ENCODE data around the gene FGF10.

The FGF10 gene

GRCh38 chr5:44389090-44389822, at the start of gene FGF10:
Gene FGF10, minus strand, starts transcription at chr5:44389420. Its CDS starts 738 bp downstream, at chr5:44388682.
- DNase-seq: no peak

DNA sequence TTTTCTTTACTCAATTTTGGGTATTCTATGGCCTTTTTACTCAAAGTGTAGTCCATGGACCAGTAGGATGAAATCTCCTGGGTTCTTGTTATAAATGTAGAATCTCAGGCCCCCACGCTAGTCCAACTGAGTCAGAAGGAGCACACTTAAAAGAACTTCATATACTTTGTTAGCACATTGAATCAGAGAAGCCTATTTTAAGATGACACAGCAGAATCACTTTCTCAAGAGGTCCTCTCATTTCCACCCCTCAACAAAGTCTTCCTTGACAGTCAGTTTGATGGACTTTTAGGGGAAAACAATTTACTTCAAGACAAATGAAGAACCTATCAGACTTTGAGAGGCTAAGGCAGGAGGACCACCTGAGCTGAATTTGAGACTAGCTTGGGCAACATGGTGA, 37.7 kb upstream of the FGF10 start:
- no peak for DNase-seq

GRCh38 chr5:44412286-44412685, 23.1 kb upstream of the FGF10 start:
- DNase-seq: no peak

DNA sequence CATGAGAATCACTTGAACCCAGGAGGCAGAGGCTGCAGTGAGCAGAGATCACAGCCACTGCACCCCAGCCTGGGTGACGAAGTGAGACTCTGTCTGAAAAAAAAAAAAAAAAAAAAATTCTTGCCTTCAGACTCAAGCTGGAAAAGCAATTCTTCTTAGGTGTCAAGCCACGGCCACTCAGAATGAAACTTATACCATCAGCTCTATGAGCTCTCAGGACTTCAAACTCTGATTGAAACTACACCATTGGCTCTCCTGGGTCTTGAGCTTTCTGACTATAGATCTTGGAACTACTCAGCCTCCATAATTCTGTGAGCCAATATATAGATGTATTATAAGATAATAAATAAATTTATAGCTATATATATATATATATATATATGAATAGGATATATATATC, 12.9 kb upstream of the FGF10 start:
- no peak for DNase-seq

DNA sequence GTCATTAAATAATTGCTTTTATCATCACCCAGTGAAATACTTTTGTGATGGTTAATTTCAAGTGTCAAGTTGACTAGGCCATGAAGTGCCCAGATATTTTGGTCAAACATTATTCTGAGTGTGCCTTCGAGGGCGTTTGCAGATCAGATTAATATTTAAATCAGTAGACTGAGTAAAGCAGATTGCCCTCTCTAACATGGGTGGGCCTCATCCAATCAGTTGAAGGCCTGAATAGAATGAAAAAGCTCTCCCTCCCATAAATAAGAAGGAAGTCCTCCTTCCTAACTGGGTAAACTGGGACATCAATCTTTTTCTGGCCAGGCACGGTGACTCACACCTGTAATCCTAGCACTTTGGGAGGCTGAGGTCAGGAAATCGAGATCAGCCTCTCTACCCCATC, 12.4 kb upstream of the FGF10 start:
- DNase-seq: no peak

DNA sequence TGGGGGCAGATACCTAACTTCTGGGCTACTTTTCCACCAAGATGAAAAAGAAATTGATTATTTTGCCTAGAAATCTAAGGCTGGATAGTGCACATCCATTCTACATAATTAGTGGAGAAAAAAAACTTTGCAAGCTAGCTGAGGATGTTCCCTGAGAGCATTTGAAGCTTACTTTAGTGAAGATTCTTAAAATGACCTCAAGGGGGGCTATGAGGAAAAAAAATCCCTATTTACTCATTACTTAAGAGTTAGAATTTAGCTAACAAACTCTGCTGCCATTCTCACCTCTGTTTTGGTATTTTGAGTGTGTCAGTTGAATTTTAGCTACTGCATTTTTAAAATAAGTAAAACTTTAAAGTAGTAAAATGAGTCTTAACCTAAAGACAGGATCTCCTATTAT, 9.2 kb upstream of the FGF10 start:
- no peak for DNase-seq

- no peak for DNase-seq
Observed at GRCh38 chr5:44396312-44396711, 7.1 kb upstream of the FGF10 start.

DNA sequence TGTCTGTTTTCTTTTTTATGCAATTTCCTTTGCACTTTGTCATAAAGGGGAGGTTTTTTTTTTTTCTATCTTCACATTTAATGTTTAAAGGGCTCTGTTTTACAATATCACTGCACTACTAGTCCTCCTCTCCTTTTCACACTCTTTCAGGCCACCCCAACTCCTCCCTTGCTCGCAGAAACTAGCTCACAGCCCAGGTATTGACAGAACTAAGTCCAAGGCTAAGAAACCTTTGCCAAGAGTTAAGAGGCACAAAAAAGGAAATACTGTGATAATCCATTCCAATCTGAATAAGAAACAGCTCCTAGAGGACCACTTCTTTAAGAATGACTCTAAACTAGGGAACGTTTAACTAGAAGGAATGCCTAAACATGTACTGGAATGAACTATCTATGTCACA, 1.1 kb upstream of the FGF10 start:
- no peak for DNase-seq

- DNase-seq: no peak
Observed at GRCh38 chr5:44389823-44390143, 563 bp upstream of the FGF10 start.

- DNase-seq: no peak
Observed at GRCh38 chr5:44388321-44389089, 715 bp downstream of the FGF10 start.

GRCh38 chr5:44387921-44388320, 1.3 kb downstream of the FGF10 start:
- DNase-seq: no peak

- DNase-seq: no peak
Observed at GRCh38 chr5:44387406-44387805, 1.8 kb downstream of the FGF10 start.

GRCh38 chr5:44385291-44385900, 3.8 kb downstream of the FGF10 start:
- DNase-seq: no peak

DNA sequence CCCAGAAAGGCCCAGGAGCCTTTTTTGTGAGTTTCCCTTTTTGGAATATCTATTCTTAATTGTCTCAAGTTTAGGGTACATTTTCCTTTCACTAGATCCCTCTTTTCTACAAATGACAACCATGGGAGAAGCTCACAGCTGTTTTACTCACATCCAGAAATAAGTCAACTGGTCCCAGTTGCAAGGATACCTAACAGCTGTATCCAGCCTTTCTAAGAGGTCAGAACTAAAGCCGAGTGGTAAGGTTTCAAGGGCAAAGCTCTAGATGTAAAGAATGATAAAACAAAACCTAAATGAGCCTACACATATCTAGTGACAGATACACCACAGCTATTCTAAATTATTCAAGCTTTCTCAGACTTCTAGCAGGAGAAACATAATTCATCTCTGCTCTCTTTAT, 4.4 kb downstream of the FGF10 start:
- DNase-seq: no peak

GRCh38 chr5:44382894-44383293, 6.3 kb downstream of the FGF10 start:
- no peak for DNase-seq

DNA sequence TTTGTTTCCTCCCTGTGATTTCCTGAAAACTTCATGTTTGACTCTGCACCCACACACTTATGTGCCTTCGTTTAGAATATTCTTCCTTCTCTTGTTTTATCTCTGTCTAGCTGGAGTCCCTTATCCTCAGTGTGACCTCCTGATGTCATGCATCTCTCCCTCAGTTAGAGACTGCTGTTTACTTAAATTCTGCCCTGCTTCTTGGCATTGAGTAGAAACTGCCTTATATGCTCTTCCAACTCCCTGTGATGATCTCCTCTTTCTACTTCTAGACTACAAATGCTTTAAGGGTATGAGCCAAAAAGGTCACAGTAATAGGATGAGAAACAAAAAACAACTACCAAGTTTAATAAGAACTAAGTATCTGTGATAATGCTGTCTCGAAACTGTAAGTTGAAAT, 12.2 kb downstream of the FGF10 start:
- DNase-seq: no peak

- DNase-seq: no peak
Observed at GRCh38 chr5:44372028-44372427, 17.2 kb downstream of the FGF10 start.

DNA sequence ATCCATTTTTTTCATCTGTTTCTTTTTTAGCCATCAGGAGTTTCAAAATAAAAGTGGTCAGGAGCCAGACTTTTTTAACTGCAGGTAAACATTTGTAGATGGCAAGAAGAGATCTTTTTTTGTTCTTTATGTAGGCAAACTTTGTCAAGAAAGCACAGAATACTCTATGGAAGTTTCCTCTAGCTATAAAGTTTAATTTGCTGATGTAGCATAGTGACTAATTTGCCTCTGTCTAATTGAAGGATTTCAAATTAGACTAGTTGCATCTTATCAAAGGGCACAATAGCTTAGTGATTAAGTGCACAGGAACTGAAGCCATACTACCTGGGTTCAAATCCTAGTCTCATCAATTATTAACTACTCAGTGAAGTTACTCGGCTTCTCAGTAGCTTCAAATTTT, 22.0 kb downstream of the FGF10 start:
- DNase-seq: no peak

DNA sequence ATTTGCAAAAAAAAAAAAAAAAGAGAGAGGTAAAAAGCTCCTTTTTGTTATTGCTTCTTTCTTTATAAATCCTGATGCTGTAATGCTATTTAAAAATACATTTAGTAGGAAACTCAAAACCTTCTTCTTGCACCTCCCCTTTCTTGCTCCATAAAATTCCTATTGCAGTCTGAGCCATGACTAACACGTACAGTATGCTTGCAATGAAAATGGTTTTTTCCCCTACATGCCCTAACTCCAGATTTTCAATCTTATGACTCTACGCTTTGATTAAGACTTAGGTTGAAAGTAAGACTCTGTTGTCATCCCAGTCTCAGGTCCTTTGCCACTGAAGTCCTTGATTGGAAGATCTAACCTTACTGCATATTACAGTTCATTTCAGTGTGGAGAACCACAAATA, 23.9 kb downstream of the FGF10 start:
- DNase-seq: no peak

GRCh38 chr5:44364097-44364496, 25.1 kb downstream of the FGF10 start:
- DNase-seq: no peak

DNA sequence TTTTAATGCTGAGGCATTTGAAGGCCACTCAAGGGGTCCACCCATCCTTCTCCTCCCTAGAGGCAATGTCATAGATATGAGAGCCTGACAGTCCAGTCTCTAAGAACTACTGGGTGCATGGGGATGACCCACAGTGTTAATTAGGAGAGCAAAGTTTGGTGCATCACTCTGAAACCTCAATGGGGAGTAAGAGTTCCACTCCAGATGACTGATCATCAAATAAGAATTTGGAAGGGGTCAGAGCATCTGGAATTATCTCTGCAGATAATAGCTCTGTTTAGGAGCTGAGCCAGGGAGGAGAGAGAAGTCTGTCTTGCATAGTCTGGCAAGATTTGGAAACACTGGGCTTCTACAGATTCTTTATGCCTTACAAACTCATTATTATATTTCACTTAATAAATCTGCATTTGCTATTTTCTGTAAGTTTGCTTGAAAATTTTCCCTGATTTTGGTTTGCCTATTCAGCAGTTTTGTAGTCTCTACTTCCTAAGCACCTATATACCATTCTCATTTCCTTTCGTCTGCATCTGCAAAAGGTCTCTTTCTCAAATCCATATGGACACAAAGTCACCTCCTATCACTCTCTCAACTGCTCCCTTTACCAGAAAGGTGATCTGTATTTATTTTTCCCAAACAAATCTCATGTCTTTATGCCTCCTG, 27.7 kb downstream of the FGF10 start:
- no peak for DNase-seq

GRCh38 chr5:44360919-44361318, 28.3 kb downstream of the FGF10 start:
- DNase-seq: no peak

GRCh38 chr5:44358421-44358820, 30.8 kb downstream of the FGF10 start:
- DNase-seq: no peak

DNA sequence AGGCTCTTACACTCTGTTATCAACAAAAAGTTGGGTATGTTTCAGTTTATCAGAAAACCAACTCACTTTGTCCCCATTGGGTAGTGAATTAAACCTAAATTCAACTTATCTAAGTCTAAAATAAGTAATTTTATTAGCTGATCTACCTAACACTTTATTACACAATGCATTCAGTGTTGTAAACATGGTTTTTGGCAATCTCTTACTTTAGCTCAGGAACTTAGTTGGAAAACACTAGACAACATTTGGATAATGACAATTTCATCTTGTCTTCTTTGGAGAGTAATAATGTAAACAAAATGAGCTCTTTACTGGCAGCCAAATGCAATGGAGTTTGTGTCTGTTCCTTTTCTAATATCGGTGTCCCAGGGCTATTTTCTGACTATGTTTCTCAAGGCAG, 33.0 kb downstream of the FGF10 start:
- DNase-seq: no peak
